ENCODE results near the gene GNL1. TPM values are rescaled to one million over a fixed set of nuclear protein-coding genes. Genes with fewer than 3 reads are reported as not detected.
"Not testable (repeated sequence)": the region's sequence is repeated elsewhere in the genome, so short reads cannot be mapped to it uniquely, and the experiment has no call there.

Gene GNL1
- total RNA-seq, 2 experiments from 2014 or later = 123 to 126 TPM

DNA sequence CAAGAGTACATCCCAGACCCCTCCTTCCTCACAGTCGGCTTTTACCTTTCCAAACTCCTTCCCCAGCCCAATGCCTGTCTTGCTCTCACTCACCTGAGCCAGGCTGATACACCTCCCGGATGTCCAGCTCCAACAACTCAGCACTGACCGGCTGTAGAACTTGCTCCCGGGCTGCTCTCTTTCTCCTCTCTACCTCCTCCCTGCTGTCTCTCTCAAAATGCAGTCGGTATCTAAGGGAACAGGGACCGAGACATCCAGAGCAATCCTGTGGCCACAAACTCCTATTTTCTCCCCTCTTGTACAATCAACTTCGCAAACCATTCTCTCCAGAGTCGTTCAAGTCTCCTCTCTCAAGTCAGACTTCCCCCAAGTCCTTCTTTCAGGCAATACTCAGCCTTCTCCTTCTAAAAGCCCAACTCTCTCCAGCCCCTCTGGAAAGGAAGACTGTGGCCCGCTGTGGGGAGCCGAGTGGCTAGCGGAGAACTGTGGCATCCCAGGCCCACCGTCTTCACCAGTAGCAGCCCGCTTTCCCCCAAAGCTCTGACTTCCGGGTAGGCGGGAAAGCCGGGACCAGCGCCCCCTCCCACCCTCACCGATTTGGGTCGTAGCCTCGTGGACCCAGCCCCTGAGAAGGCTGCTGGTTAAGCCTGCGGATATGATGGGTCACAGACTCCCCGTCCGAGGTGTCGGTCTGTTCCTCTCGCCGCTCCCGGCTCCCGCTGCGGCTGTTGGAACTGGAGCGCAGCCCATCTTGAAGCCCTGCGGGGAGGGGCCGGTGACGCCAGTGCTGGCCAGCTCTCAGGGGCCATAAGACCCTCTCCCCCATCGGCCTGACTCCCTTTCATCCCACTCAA, 1.1 kb downstream of the GNL1 start:
- Mint-ChIP-seq H3K4me3 (peak overlapping the region; percentile 98), H3K9me3 (no peaks in the 10 kb centered on the region), H3K27ac (peak overlapping the region; percentile 100), H3K27me3 (no peaks in the 10 kb centered on the region), H3K4me1 (peaks cover 38% of the 10 kb centered on the region), H3K36me3 (peaks cover 62% of the 10 kb centered on the region)
- peak; percentile 35 for DNase-seq

DNA sequence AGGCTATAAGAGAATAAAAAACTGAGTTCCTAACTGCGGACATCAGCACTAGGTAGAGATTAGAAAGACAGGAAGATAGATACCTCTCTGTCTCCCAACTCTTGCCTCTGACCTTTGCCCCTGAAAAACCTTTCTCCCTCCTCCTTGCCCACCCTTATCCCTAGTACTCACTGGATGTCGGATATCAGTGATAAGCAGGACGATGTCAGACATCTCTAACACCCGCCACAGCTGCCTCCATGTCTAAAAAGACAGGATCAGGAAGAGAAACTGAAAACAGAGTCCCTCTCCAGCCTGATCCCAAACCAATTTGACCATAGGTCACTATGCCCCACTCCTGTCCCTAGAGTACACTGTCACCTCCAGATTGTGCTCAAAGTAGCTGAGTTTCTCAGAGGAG, 1.9 kb downstream of the GNL1 start:
- no peaks in the 10 kb centered on the region for H3K27me3 Mint-ChIP-seq
- peaks cover 60% of the 10 kb centered on the region for H3K36me3 Mint-ChIP-seq

DNA sequence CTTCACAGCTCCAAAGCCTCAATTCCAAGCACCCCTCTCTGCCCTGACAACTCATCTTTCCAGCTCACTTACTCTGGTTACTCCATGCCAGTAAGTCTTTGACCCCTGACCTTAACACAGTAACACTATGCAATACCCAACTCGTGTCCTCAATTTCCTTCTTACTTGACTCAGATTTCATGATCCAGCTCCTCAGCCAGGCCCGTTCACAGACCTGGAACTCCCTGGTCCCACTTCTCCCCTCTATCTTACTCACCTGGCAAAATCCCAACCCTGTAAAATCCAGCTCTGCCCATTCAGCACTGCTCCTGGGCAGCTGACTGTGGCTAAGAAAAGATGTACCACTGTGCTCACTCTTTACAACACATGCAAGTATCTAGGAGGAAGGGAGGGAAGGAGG, 7.9 kb downstream of the GNL1 start:
- DNase-seq = no peak
- Mint-ChIP-seq H3K9me3 (no peaks in the 10 kb centered on the region), H3K4me3 (no peak overlapping the region), H3K36me3 (peaks cover 42% of the 10 kb centered on the region), H3K4me1 (peaks cover 20% of the 10 kb centered on the region), H3K27me3 (no peaks in the 10 kb centered on the region), H3K27ac (no peak overlapping the region)

More for the DNA sequence above, 1.9 kb downstream of the GNL1 start:
- H3K27ac Mint-ChIP-seq = no peak overlapping the region
- no peak for DNase-seq
- peak overlapping the region; percentile 98 for H3K4me3 Mint-ChIP-seq
- H3K9me3 Mint-ChIP-seq = no peaks in the 10 kb centered on the region
- peaks cover 31% of the 10 kb centered on the region for H3K4me1 Mint-ChIP-seq

- no peak for DNase-seq
- H3K27me3 Mint-ChIP-seq = no peaks in the 10 kb centered on the region
- no peaks in the 10 kb centered on the region for H3K9me3 Mint-ChIP-seq
- H3K4me3 Mint-ChIP-seq = no peak overlapping the region
- H3K36me3 Mint-ChIP-seq = peaks cover 36% of the 10 kb centered on the region
- H3K4me1 Mint-ChIP-seq = peaks cover 23% of the 10 kb centered on the region
- no peak overlapping the region for H3K27ac Mint-ChIP-seq
Observed at GRCh38 chr6:30547454-30547853, 8.8 kb downstream of the GNL1 start.

GRCh38 chr6:30544666-30545272, 11.5 kb downstream of the GNL1 start:
- H3K4me3 Mint-ChIP-seq = no peak overlapping the region

DNA sequence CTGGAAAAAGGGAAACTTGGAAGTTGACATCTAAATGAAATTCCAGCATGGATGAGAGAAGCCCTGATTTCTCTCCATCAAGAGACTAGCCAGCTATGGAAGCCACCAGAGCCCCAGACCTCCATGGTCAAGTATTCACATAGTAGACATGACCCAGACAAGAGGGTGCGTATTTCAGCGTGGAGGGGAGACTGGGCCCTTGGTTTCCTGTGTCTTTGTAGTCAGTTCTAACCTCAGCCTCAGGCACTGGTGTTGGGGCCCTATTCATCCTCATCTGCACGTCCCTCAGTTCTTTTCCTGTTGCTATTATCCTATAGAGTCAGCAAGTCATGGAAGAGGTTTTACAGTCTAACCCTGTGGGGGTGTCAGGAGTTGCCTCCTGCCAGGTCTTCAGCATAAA, 12.5 kb downstream of the GNL1 start:
- Mint-ChIP-seq H3K36me3 (peaks cover 12% of the 10 kb centered on the region), H3K27ac (peak overlapping the region; percentile 43)
- no peak for DNase-seq

More at GRCh38 chr6:30544666-30545272, 11.5 kb downstream of the GNL1 start:
- Mint-ChIP-seq H3K4me1 (peaks cover 30% of the 10 kb centered on the region), H3K27me3 (no peaks in the 10 kb centered on the region), H3K36me3 (peaks cover 18% of the 10 kb centered on the region), H3K27ac (peak overlapping the region; percentile 43), H3K9me3 (no peaks in the 10 kb centered on the region)
- DNase-seq = no peak

GRCh38 chr6:30542915-30543314, 13.4 kb downstream of the GNL1 start:
- no peak for DNase-seq

More for the DNA sequence above, 12.5 kb downstream of the GNL1 start:
- Mint-ChIP-seq H3K9me3 (no peaks in the 10 kb centered on the region), H3K4me3 (peak overlapping the region; percentile 27), H3K4me1 (peaks cover 30% of the 10 kb centered on the region), H3K27me3 (no peaks in the 10 kb centered on the region)

DNA sequence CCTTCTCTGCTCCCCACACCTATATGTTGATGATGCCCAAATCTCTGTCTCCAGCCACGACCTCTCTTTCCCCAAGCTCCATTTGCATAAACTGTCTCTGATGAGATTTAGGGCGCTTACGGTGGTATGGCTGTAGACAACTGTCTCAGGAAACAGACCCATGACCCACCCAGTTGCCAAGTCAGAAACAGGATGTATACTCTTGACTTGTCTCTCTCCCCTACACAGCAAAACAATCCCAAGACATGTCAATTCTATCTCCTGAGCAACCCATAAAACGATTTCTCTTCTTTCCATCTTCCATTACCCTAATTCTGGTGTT, 13.9 kb downstream of the GNL1 start:
- Mint-ChIP-seq H3K9me3 (no peaks in the 10 kb centered on the region), H3K27me3 (no peaks in the 10 kb centered on the region), H3K27ac (peak overlapping the region; percentile 62), H3K4me3 (peak overlapping the region; percentile 71), H3K4me1 (peaks cover 36% of the 10 kb centered on the region), H3K36me3 (peaks cover 10% of the 10 kb centered on the region)
- DNase-seq = no peak

More at GRCh38 chr6:30542915-30543314, 13.4 kb downstream of the GNL1 start:
- H3K27me3 Mint-ChIP-seq = no peaks in the 10 kb centered on the region
- H3K4me1 Mint-ChIP-seq = peaks cover 33% of the 10 kb centered on the region
- H3K4me3 Mint-ChIP-seq = no peak overlapping the region
- peak overlapping the region; percentile 62 for H3K27ac Mint-ChIP-seq
- H3K36me3 Mint-ChIP-seq = peaks cover 10% of the 10 kb centered on the region
- H3K9me3 Mint-ChIP-seq = no peaks in the 10 kb centered on the region

DNA sequence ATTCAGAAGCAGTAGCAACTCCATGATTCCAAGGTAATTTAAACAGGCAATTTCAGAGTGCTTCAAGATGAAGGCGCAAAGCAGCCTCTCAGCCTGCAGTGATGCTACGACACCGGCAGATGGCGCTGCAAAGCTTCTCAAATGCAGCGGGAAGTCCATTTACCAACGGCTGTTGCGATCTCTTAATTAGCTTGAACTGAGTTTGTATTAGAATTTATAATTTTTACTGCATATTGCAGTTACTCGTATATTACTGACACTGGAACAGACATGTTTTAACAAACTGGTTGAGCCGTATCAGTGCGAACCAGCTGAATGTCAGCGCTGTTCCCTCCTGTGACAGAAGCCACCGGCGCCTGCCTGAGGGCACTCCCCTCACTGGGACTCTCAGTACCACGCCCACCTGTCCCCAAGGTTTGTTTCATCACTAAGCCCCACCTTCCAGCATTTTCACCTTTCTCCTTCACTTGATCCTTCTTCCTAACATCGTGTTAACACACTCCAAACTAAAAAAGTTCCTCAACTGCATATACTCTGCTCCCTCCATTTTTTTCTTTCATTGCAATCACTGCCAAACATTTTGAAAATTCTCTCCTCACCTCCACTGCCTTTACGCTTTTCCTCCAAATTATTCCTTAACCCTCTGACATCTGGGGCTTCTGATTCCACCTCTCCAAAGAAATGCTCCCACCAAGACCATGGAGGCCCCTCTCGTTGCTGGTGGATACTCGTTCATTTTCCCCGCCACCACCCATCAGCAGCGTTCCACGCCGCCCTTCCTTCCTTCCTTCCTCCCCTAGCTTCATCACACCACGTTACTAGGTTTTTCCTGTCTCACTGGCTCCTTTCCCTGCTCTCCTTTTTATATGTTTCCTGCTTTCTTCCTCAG, 14.5 kb downstream of the GNL1 start:
- peak; percentile 74 for DNase-seq
- Mint-ChIP-seq H3K4me3 (peak overlapping the region; percentile 71), H3K9me3 (no peaks in the 10 kb centered on the region), H3K36me3 (peaks cover 9% of the 10 kb centered on the region), H3K4me1 (peaks cover 36% of the 10 kb centered on the region), H3K27me3 (no peaks in the 10 kb centered on the region), H3K27ac (peak overlapping the region; percentile 62)

DNA sequence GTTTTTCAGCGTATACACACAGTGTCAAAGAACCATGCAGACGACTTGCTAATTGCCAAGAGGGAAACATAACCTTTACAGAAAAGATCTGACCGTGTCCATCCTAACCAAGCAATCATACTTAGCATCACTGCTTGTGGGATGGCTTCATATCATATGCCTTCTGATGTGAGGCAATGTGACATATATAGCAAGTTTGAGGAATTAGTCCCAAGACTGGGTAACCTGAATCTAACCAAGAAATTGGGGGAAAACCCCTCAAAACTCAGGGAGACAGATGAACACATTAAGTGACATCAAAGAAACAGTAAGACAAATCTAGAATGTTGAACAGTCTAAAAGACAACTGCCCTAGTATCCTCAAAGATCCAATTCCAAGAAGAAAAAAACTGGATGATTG, 18.4 kb downstream of the GNL1 start:
- no peak for DNase-seq
- peaks cover 21% of the 10 kb centered on the region for H3K4me1 Mint-ChIP-seq
- H3K27me3 Mint-ChIP-seq = no peaks in the 10 kb centered on the region
- H3K36me3 Mint-ChIP-seq = no peaks in the 10 kb centered on the region
- H3K27ac Mint-ChIP-seq = no peak overlapping the region
- no peak overlapping the region for H3K4me3 Mint-ChIP-seq
- no peaks in the 10 kb centered on the region for H3K9me3 Mint-ChIP-seq

- Mint-ChIP-seq H3K9me3 (peaks cover 9% of the 10 kb centered on the region), H3K27me3 (no peaks in the 10 kb centered on the region), H3K4me3 (no peak overlapping the region), H3K36me3 (peaks cover 23% of the 10 kb centered on the region), H3K27ac (no peak overlapping the region), H3K4me1 (peaks cover 40% of the 10 kb centered on the region)
- DNase-seq = no peak
Observed at GRCh38 chr6:30533460-30534294, 22.6 kb downstream of the GNL1 start.

GRCh38 chr6:30530014-30530413, 26.3 kb downstream of the GNL1 start:
- no peak overlapping the region for H3K4me3 Mint-ChIP-seq
- H3K4me1 Mint-ChIP-seq = peaks cover 53% of the 10 kb centered on the region

DNA sequence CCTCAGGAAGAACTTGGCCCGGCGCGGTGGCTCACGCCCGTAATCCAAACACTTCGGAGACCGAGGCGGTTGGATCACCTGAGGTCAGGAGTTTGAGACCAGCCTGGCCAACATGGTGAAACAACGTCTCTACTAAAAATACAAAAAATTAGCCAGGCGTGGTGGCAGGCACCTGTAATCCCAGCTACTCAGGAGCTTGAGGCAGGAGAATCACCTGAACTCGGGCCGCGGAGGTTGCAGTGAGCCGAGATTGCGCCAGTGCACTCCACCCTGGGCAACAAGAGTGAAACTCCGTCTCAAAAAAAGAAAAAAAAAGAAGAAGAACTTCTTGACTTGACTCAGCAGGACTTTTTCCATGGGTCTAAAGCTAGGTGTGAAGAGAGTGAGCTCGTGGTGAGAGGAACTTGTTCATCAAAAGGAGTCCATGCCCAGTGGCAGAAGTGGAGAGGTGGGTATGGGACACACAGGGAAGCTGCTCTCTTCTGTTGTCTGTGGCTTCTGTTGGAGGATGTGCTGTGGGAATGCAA, 26.9 kb downstream of the GNL1 start:
- H3K9me3 Mint-ChIP-seq = peaks cover 26% of the 10 kb centered on the region
- peak overlapping the region; percentile 100 for H3K27ac Mint-ChIP-seq
- H3K4me3 Mint-ChIP-seq = peak overlapping the region; percentile 15
- DNase-seq = peak; percentile 69
- H3K4me1 Mint-ChIP-seq = peaks cover 56% of the 10 kb centered on the region
- H3K36me3 Mint-ChIP-seq = peaks cover 44% of the 10 kb centered on the region
- not testable (repeated sequence) for H3K27me3 Mint-ChIP-seq

More at GRCh38 chr6:30530014-30530413, 26.3 kb downstream of the GNL1 start:
- no peaks in the 10 kb centered on the region for H3K27me3 Mint-ChIP-seq
- peak overlapping the region; percentile 100 for H3K27ac Mint-ChIP-seq
- peaks cover 21% of the 10 kb centered on the region for H3K9me3 Mint-ChIP-seq
- H3K36me3 Mint-ChIP-seq = peaks cover 38% of the 10 kb centered on the region
- DNase-seq = no peak

DNA sequence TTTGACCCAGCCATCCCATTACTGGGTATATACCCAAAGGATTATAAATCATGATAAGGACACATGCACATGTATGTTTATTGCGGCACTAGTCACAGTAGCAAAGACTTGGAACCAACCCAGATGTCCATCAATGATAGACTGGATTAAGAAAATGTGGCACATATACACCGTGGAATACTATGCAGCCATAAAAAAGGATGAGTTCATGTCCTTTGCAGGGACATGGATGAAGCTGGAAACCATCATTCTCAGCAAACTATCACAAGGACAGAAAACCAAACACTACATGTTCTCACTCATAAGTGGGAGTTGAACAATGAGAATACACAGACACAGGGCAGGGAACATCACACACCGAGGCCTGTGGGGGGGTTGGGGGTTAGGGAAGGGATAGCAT, 29.8 kb downstream of the GNL1 start:
- not testable (repeated sequence) for H3K4me3 Mint-ChIP-seq, H3K27me3 Mint-ChIP-seq, DNase-seq
- Mint-ChIP-seq H3K36me3 (peaks cover 65% of the 10 kb centered on the region), H3K4me1 (peaks cover 52% of the 10 kb centered on the region), H3K9me3 (peaks cover 51% of the 10 kb centered on the region), H3K27ac (peak overlapping the region; percentile 60)

Data from activated naive CD8-positive, alpha-beta T cell treated with anti-CD3 and anti-CD28 coated beads for 36 hours (primary cell).